ENCODE results near the gene COL23A1. TPM values are rescaled to one million over a fixed set of nuclear protein-coding genes. Genes with fewer than 3 reads are reported as not detected.
"Not testable (repeated sequence)": the region's sequence is repeated elsewhere in the genome, so short reads cannot be mapped to it uniquely, and the experiment has no call there.

COL23A1 gene
- total and polyA plus RNA-seq, 2 donors: 0.87 to 0.90 TPM

DNA sequence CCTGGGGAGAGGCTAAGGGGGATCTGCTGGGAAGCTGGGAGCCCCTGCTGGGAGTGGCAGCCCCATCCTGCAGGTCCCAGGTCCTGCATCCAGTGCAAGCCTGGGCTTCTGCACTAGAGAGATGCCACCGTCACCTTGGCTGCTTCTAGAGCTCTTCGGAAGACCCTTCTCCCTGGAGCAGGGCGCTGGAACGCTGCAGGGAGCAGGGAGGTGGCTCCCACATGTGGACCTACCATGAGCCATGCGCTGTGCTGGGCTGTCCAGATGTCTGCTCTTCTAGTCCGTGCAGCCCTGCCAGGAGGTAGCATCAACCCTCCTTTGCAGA lies 266.7 kb downstream of the COL23A1 start:
- no peak overlapping the region for H3K4me3 ChIP-seq (ENCODE audit: low read depth, low read length)
- no peak overlapping the region for H3K27ac ChIP-seq (ENCODE audit: low read depth)
- no peaks in the 10 kb centered on the region for H3K36me3 ChIP-seq (ENCODE audit: insufficient read depth)
- 74% methylated on average over 6 of the region's 6 CpGs for WGBS
- no peaks in the 10 kb centered on the region for H3K4me1 ChIP-seq (ENCODE audit: insufficient read depth)
- no peak for DNase-seq (ENCODE audit: extremely low spot score)

DNA sequence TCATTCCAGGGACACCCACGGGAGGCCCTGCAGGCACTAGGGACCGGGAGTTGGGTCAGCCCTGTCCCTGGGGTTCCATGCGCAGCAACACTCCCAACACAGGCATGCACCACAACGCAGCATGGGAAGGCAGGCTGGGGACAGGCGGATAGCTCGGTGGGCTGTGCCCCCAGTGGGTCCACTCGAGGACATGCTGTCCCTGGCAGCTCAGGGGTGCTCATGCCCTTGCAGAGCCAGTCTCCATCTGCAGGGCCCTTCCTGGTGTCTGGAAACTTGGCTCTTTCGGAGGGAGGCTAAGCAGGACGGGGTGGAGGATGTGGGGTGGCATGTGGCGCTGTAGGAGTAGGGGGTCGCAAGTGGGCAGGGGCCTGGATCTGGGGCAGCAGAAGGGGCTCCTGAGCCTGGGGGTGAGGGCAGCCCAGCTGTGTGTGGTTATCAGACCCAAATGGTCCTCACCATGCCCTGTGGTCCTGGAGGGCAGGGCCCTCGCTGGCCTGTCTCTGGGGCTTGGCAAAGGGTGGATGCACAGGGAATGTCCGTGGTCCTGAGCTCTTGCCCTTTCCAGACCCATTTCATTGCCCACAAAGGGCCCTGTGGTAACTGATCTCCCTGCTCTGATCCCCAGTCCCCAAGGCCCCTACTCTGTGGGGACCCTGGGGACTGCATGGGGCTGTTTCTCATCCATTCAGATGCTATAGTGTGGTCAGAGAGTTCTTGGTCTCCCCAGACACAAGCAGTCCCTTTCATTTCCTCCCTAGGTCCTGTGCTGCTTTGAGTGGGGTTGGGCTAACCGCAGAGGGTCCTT lies 267.3 kb downstream of the COL23A1 start:
- no peak for DNase-seq (ENCODE audit: extremely low spot score)
- H3K4me3 ChIP-seq (ENCODE audit: low read depth, low read length): no peak overlapping the region
- H3K36me3 ChIP-seq (ENCODE audit: insufficient read depth): no peaks in the 10 kb centered on the region
- WGBS: 93% methylated on average over 14 of the region's 14 CpGs
- H3K27ac ChIP-seq (ENCODE audit: low read depth): no peak overlapping the region
- H3K4me1 ChIP-seq (ENCODE audit: insufficient read depth): no peaks in the 10 kb centered on the region

DNA sequence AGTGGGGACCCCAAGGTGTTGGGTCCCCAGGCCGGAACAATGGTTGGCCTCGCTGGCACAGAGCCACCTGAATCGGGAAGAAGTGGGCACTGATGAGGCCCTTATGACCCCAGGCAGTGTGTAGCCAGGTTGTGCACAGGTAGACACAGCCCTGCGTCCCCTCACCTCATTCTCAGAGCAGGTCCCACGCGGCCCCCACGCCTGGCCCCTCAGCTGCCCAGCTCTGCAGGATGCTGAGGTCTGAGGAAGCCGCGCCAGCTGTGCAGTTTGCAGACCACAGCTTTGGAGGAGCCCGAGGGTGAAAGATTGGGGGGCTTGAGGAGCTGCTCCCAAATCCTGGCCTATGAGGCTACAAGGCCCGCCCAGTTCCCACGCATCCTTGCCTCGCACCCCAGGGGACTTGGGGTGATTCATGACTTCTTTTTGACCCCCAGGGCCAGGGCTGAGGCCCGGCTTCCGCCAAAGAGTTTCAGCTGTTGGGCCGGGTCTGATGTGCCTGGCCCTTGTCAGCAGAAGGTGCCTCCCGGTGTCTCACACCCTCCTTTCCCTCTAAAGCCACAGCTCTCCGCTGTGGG lies 269.8 kb downstream of the COL23A1 start:
- DNase-seq (ENCODE audit: extremely low spot score): no peak
- Histone ChIP-seq H3K36me3 (ENCODE audit: insufficient read depth) (no peaks in the 10 kb centered on the region), H3K27ac (ENCODE audit: low read depth) (no peak overlapping the region)

DNA sequence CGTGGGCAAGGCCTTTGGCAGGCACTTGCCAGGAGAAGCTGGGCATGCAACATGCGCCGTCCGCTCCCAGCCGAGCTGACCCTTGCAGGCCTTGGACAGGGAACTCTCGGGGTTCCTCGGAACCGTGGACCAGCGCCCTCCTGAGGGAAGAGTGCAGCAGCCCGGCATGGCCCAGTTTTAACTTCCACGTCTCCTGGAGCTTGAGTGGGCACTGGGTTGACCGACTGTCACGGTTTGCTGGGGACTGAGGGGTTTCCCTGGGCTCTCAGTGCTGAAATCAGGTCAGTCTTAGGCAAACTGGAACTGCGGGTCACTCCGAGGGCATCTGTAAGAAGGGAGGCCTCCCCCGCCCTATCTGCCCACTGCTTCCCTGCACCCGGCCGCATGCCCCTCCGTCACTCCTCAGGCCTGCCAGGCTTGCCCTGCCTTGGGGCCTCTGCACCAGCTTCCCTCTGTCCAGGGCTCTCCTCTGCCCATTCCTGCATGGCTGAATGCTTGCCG lies 270.6 kb downstream of the COL23A1 start:
- H3K36me3 ChIP-seq (ENCODE audit: insufficient read depth): no peaks in the 10 kb centered on the region
- H3K4me1 ChIP-seq (ENCODE audit: insufficient read depth): no peaks in the 10 kb centered on the region
- 94% methylated on average over 20 of the region's 20 CpGs for WGBS
- no peak for DNase-seq (ENCODE audit: extremely low spot score)
- H3K27ac ChIP-seq (ENCODE audit: low read depth): no peak overlapping the region
- no peak overlapping the region for H3K4me3 ChIP-seq (ENCODE audit: low read depth, low read length)

More for the DNA sequence above, 269.8 kb downstream of the COL23A1 start:
- WGBS: 81% methylated on average over 18 of the region's 18 CpGs
- Histone ChIP-seq H3K4me1 (ENCODE audit: insufficient read depth) (no peaks in the 10 kb centered on the region), H3K4me3 (ENCODE audit: low read depth, low read length) (no peak overlapping the region)

DNA sequence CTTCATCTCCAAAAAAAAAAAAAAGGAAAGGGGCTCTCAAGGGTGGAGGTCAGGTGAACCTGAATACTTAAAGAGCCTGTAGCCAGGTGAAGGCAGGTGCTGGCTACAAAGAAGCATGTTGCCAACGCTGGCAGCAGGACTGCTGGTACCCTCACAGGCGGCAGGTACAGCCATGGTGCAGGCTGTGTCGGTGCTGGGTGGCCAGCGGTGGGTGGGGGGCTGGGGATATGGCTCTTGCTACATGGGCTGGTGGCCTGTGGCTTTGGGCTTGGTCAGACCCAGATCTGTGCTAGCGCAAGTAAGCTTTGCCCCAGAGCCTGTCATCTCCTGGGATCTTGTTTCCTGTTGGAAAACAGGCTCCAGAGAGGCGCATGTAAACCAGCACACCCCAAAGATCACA lies 271.3 kb downstream of the COL23A1 start:
- no peak overlapping the region for H3K4me3 ChIP-seq (ENCODE audit: low read depth, low read length)
- H3K27ac ChIP-seq (ENCODE audit: low read depth): no peak overlapping the region
- no peaks in the 10 kb centered on the region for H3K36me3 ChIP-seq (ENCODE audit: insufficient read depth)
- DNase-seq (ENCODE audit: extremely low spot score): no peak
- H3K4me1 ChIP-seq (ENCODE audit: insufficient read depth): no peaks in the 10 kb centered on the region
- WGBS: 97% methylated on average over 6 of the region's 6 CpGs

DNA sequence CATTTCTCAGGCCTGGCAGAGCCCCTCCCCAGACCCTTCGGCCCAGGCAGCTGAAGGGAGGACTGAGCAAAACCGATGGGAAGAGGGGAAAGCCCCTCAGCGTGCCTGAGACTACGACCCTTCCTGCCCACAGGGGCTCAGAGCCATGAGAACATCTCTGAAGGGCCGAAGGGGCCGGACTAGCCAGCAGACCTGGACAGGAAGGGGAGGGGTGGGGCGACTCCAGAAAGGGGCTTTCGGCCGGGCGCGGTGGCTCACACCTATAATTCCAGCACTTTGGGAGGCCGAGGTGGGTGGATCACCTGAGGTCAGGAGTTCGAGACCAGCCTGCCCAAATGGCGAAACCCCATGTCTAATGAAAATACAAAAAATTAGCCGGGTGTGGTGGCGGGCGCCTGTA lies 271.8 kb downstream of the COL23A1 start:
- H3K4me3 ChIP-seq (ENCODE audit: low read depth, low read length): no peak overlapping the region
- DNase-seq (ENCODE audit: extremely low spot score): no peak
- H3K4me1 ChIP-seq (ENCODE audit: insufficient read depth): no peaks in the 10 kb centered on the region
- H3K36me3 ChIP-seq (ENCODE audit: insufficient read depth): no peaks in the 10 kb centered on the region
- no peak overlapping the region for H3K27ac ChIP-seq (ENCODE audit: low read depth)
- 97% methylated on average over 17 of the region's 17 CpGs for WGBS

DNA sequence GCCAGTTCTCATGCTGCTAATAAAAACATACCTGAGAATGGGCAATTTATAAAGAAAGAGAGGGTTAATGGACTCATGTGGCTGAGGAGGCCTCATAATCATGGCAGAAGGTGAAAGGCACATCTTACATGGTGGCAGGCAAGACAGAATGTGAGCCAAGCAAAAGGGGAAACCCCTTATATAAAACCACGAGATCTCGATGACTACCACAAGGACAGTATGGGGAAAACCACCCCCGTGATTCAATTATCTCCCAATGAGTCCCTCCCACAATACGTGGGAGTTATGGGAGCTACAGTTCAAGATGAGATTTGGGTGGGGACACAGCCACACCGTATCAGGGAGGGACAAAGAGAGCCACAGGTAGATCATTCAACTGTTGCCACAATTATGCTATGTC lies 272.5 kb downstream of the COL23A1 start:
- not testable (repeated sequence) for H3K4me1 ChIP-seq (ENCODE audit: insufficient read depth); H3K4me3 ChIP-seq (ENCODE audit: low read depth, low read length); DNase-seq (ENCODE audit: extremely low spot score); H3K27ac ChIP-seq (ENCODE audit: low read depth); H3K36me3 ChIP-seq (ENCODE audit: insufficient read depth)
- 95% methylated on average over 5 of the region's 5 CpGs for WGBS

DNA sequence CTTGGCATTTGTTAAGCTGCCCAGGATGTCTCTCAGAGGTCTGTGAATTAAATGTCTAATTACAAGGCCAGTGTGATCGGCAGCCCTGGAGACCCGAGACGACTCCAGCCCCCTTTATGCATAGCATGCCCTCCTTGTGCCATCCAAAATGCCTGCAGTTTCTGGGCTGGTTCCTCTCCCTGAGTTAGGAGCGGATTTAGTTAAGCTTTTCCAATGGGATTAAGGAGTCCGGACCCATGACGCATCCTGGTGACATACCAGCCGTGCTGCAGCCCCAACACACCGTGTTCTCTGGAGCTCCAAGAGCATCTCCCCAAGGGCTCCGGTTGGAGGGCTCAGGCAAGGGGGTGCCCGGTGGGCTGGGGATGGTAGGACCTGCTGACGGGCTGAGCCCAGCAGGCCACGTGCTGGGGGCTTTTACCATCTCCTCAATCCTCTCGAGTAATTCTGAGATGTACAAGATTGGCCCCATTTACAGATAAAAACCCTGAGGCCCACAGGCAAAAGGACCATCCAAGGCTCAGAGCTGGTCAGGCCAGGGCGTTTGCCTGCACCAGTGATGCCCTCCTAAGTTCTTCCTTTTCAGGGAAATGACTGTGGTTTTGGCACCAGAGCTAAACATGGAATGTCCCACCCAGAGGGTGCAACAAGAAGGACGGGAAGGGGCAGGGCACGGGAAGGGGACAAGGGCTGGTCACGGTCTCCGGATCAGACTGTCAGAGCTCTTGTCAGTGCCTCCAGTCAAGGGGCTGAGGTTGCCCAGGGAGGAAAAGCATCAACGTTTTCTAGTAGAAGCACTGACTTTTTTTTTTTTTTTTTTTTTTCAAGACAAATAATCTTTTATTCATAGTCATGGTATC lies 275.0 kb downstream of the COL23A1 start:
- Histone ChIP-seq H3K27ac (ENCODE audit: low read depth) (no peak overlapping the region), H3K4me1 (ENCODE audit: insufficient read depth) (no peaks in the 10 kb centered on the region), H3K4me3 (ENCODE audit: low read depth, low read length) (no peak overlapping the region), H3K36me3 (ENCODE audit: insufficient read depth) (no peaks in the 10 kb centered on the region)
- DNase-seq (ENCODE audit: extremely low spot score): no peak
- WGBS: 88% methylated on average over 19 of the region's 19 CpGs

DNA sequence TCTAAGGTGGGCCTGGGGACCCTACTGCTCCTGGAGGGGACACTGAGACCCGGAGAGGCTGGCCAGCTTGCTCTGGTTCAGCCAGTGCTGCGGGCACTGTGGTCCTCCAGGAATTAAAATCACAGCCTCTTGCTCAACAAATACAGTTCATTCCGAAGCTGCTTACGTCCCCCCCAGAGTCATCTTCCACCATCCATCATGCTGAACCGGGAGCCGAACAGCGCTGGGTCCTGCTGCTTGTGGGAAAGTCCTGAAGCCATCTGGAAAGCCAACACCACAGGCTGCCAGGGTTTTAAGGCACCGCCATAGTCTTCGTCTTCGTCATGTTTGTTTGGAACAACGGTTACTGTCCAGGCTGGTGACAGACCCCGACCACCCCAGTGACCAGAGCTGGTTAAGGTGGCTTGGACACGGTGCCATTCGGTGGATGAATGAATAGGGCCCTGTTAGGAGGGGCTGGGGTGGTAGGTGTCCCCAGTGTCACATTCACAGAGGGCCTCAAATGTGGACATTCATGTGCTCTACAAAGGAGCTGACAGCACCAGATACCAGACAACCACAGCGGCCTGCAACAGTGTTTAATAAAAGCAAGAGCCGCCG lies 276.0 kb downstream of the COL23A1 start:
- Histone ChIP-seq H3K27ac (ENCODE audit: low read depth) (no peak overlapping the region), H3K36me3 (ENCODE audit: insufficient read depth) (no peaks in the 10 kb centered on the region), H3K4me1 (ENCODE audit: insufficient read depth) (no peaks in the 10 kb centered on the region), H3K4me3 (ENCODE audit: low read depth, low read length) (no peak overlapping the region)
- DNase-seq (ENCODE audit: extremely low spot score): no peak
- 87% methylated on average over 17 of the region's 17 CpGs for WGBS

DNA sequence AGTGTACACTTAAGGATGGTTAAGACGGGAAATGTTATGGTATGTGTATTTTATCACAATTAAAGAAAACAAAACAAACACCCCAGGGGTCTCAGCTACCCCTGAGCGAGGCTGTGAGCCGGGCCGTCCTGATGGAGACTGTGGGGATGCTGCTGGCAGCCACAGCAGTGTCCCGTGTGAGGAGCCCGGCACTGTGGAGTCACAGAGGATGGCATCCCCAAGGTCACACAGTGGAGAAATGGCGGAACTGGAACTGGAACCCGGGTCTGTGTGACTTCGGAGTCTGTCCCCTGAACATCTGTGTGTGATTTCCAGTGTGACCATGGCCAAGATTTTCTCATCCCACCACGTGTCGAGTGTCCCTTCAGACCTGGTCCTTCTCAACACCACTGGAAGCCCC lies 276.9 kb downstream of the COL23A1 start:
- H3K36me3 ChIP-seq (ENCODE audit: insufficient read depth): no peaks in the 10 kb centered on the region
- no peak for DNase-seq (ENCODE audit: extremely low spot score)
- H3K4me3 ChIP-seq (ENCODE audit: low read depth, low read length): no peak overlapping the region
- 95% methylated on average over 11 of the region's 11 CpGs for WGBS
- H3K4me1 ChIP-seq (ENCODE audit: insufficient read depth): no peaks in the 10 kb centered on the region
- no peak overlapping the region for H3K27ac ChIP-seq (ENCODE audit: low read depth)

DNA sequence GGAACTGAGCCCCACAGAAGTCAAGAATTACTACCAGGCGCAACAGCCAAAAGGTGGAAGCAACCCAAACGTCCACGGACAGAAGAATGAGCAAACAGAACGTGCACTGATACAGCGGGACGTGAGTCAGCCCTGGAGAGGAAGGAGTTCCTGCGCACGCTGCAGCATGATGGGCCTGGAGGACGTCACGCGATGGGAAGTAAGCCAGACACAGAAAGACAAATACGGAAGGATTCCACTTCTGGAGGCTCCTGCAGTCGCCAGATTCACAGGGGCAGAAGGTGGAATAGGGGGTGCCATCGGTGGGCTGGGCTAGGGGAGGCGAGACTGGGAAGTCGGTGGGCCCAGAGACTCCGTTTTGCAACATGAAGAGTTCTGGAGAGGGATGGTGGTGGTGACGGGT lies 277.3 kb downstream of the COL23A1 start:
- no peak for DNase-seq (ENCODE audit: extremely low spot score)
- WGBS: 61% methylated on average over 18 of the region's 18 CpGs
- Histone ChIP-seq H3K4me1 (ENCODE audit: insufficient read depth) (no peaks in the 10 kb centered on the region), H3K36me3 (ENCODE audit: insufficient read depth) (no peaks in the 10 kb centered on the region), H3K27ac (ENCODE audit: low read depth) (no peak overlapping the region), H3K4me3 (ENCODE audit: low read depth, low read length) (no peak overlapping the region)

DNA sequence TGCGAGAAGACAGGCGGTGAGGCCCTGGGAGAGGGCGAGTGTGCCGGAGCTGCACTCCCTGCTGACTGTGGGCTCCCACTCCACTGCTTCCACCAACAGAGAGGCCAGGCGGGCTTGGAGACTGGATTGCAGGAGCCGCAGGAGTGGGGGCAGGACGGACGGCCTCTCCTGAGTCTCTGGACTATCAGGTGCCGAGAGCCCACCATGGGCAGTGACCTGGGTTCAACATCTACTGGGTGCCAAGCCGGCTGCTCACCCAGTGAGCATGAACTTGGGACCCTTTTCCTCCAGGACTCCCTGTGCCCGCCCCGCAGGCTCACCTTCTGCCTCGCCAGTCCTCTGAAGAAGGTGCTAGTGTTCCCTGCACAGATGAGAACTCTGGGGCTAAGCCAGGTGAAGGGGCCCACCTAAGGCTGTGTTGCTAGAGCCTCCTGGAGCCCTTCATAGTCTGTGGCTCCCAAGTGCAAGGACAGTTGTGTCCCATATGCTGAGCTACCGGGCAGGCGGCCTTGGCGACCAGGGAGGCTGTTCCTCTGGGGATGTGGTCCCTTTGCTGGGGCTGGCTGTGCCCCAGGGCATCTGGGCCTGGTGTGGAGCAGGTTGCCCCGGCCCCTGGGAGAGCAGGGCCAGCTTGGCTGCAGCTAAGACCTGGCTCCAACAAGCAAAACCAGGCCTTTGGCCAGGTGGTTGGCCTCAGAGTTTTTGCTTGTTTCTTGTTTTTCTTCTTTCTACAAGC lies 279.9 kb downstream of the COL23A1 start:
- Histone ChIP-seq H3K4me3 (ENCODE audit: low read depth, low read length) (no peak overlapping the region), H3K27ac (ENCODE audit: low read depth) (no peak overlapping the region), H3K36me3 (ENCODE audit: insufficient read depth) (no peaks in the 10 kb centered on the region), H3K4me1 (ENCODE audit: insufficient read depth) (no peaks in the 10 kb centered on the region)
- no peak for DNase-seq (ENCODE audit: extremely low spot score)
- WGBS: 94% methylated on average over 17 of the region's 17 CpGs
